GM12874 (cell line): Measurements from ENCODE around the gene PLA2G4D.

Source experiments
- CTCF ChIP-seq: IDR thresholded peaks from 2 replicates; pipeline ENCODE4 v1.5.1; 2011; ENCODE audit warnings: low read depth, mild to moderate bottlenecking, control low read depth, low read length, moderate library complexity; ENCODE audit not compliant: insufficient read depth

Gene PLA2G4D

GRCh38 chr15:42069025-42069424, 25.3 kb downstream of the PLA2G4D start:
- TF ChIP-seq CTCF, result no peak

GRCh38 chr15:42068601-42069000, 25.8 kb downstream of the PLA2G4D start:
- no peak for TF ChIP-seq CTCF

- no peak for TF ChIP-seq CTCF
These were observed 27.5 kb downstream of the PLA2G4D start for GRCh38 chr15:42066764-42067415.

- no peak for TF ChIP-seq CTCF
These were observed 28.9 kb downstream of the PLA2G4D start for GRCh38 chr15:42065468-42065867.

GRCh38 chr15:42065033-42065432, 29.3 kb downstream of the PLA2G4D start:
- no peak for TF ChIP-seq CTCF

- no peak for TF ChIP-seq CTCF
These were observed 30.1 kb downstream of the PLA2G4D start for GRCh38 chr15:42064271-42064670.

GRCh38 chr15:42063122-42063848, 31.1 kb downstream of the PLA2G4D start:
- no peak for TF ChIP-seq CTCF
